Hindlimb muscle (tissue), 1 donor: Measurements from ENCODE around the gene NMS. TPM values are rescaled to one million over a fixed set of nuclear protein-coding genes. Genes with fewer than 3 reads are reported as not detected.
"Not testable (repeated sequence)": the region's sequence is repeated elsewhere in the genome, so short reads cannot be mapped to it uniquely, and the experiment has no call there.

ENCODE experiments used
- DNase-seq: peaks from one replicate; pipeline ENCODE4 v3.0.0-alpha.2; 2013
- polyA plus RNA-seq: library from polyadenylated mRNA; unstranded; fragments of 120-200 nt; gene quantifications from one replicate; pipeline ENCODE4 v1.2.1, GENCODE V29; 2013; ENCODE audit not compliant: insufficient read length

The NMS gene, protein sequence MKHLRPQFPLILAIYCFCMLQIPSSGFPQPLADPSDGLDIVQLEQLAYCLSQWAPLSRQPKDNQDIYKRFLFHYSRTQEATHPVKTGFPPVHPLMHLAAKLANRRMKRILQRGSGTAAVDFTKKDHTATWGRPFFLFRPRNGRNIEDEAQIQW
- not detected for polyA plus RNA-seq

- no peak for DNase-seq
These were observed at the start of gene NMS for GRCh38 chr2:100470182-100470581. Gene NMS (plus strand): TSS chr2:100470482. CDS start chr2:100470489, 7 bp downstream.

DNA sequence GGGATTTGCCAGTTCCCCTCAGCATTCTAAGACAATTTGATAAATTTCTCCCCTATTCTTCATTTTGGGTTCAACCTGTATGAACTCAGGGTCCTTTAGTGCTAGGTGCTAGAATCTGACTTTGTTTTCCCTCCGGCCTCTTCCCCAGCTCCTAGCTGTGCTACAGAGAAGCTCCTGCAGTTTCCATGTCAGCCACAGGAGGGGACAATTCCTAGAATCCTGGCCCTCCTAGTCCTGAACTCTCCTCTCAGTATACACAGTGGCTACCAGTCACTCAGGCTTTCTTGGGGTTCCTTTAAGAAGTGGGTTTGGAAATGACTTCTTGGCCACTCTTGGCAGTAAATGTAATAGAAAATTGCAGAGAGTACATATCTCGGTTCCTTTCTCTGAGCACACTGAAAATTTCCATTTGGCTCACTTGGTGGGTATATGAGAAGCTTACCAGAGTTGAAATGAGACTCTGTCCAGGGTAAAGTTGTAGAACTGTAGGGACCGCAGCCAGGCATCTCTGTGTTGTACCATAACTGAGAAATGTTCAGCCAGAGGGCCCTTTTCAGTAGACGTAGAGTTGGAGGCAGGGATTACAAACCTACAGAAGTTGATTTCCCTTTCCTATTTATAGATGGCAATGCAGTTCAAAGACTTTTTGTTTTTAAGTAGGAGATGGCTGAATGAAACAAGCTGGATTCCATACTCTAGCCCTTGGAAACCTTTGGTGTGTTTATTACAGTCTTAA is 47.8 kb upstream of the NMS start:
- no peak for DNase-seq

DNA sequence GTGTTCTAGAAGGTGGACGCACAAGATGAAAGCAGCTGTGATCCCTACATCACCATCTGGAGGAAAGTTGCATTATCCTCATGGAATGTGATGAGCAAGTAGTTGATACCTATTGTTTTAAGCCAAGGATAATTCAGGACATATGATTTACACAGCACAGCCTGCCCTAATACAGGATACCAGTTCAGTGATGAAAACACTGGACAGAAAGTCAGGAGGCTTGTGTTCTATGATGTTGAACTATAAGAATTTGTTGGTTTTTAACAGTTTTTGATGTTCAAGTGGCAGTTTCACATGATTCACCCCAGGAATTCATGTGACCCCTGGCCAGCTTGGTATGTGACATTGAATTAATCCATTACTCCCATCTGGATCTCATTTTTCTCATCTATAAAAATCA is 46.7 kb upstream of the NMS start:
- DNase-seq = no peak

DNA sequence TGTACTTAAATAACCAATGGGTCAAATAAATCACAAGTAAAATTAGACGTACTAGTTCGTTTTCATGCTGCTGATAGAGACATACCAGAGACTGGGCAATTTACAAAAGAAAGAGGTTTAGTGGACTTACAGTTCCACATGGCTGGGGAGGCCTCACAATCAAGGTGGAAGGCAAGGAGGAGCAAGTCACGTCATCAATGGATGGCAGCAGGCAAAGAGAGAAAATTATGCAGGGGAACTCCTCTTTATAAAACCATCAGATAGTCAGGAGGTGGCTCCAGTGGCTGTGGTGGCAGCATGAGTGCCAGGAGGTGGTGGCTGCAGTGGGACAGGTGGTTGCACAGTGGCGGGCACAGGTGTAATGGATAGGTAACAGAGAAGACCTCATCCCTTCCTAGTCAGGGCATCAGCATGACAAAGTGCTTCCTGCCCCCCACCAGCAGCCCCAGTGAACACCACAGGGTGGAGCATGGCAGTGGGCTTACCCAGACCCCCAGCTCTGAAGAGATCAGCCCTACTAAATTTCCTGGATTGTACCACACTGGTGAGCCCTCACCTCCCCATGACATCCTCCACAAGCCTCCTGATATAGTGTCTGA is 45.9 kb upstream of the NMS start:
- DNase-seq = no peak

DNA sequence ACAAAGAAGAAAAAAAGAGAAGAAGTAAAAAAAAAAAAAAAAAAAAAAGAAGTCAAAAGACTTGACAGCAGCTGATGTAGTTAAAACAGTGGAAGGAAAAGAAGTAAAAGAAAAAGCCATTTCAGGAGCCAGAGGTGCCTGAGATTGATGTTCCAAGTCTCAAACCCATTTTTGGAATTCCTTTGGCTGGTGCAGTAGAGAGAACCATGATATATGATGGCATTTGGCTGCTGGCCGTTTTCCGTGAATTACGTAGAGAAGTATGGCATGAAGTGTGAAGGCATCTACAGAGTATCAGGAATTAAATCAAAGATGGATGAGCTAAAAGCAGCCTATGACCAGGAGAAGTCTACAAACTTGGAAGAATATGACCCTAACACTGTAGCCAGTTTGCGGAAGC is 45.2 kb upstream of the NMS start:
- no peak for DNase-seq

DNA sequence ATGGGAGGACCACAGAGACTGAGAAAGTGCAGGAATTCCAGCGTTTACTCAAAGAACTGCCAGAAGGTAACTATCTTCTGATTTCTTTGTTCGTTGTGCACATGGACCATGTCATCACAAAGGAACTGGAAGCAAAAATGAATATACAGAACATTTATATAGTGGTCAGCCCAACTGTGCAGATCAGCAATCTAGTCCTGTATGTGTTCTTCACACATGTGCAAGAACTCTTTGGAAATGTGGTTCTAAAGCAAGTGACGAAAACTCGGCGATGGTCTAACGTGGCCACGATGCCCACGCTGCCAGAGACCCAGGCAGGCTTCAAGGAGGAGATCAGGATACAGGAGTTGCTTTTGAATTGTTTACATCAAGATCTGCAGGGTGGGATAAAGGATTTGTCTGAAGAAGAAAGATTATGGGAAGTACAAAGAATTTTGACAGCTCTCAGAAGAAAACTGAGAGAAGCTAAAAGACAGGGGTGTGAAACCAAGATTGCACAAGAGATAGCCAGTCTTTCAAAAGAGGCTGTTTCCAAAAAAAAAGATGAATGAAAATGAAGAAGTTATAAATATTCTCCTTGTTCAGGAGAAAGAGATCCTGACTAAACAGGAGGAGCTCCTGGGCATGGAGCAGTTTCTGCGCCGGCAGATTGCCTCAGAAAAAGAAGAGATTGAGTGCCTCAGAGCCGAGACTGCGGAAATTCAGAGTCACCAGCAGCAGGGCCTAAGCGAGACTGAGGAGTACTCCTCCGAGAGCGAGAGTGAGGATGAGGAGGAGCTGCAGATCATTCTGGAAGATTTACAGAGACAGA is 44.5 kb upstream of the NMS start:
- no peak for DNase-seq

DNA sequence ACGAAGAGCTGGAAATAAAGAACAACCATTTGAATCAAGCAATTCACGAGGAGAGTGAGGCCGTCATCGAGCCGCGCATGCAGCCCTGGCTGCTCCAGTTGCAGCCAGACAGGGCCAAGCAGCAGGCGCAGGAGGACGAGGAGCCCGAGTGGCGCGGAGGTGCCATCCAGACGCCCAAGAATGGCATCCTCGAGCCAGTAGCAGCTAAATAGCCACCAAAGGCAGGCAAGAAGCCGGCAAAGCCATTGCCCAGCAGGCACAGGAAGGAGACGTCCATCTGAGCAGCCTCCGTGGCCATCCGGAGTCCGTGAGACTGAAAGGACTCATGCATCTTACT is 43.9 kb upstream of the NMS start:
- DNase-seq = no peak

- DNase-seq = no peak
These were observed 43.2 kb upstream of the NMS start for GRCh38 chr2:100427111-100427510.

GRCh38 chr2:100427627-100428258 is 42.5 kb upstream of the NMS start:
- DNase-seq = no peak

DNA sequence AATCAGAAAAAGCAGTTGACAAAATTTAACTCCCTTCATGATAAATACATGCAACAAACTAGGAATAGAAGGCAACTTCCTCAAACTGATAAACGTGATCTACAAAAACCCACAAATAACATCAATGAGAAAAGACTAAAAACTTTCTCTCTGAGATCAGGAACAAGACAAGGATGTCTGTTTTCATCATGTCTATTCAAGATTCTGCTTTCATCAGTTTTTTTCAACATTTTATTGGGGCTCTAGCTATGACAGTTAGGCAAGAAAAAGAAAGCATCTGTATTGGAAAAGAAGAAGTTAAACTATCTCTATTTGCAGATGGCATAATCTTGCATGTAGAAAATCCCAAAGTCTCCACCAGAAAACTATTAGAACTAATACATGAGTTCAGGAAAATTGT is 40.6 kb upstream of the NMS start:
- DNase-seq = no peak

- DNase-seq = no peak
These were observed 32.5 kb upstream of the NMS start for GRCh38 chr2:100437751-100438150.

DNA sequence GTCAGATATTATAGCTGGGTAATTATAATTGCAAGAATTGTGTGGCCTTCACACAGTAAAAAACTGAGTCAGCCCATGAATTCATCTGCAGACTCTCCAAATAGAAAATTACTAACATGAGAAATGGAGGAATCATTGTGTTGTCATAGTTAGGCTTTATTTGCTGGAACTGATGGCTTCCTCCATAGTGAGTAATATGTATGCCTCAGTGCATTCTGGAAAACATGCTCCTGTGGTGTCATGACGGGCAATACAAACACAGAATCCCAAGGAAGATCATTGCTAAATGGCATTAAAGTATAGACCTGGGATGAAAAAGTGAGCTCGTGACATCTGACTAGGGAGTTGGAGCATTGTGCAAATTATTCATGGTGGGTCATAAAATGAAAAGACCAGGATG is 23.6 kb upstream of the NMS start:
- DNase-seq = no peak

DNA sequence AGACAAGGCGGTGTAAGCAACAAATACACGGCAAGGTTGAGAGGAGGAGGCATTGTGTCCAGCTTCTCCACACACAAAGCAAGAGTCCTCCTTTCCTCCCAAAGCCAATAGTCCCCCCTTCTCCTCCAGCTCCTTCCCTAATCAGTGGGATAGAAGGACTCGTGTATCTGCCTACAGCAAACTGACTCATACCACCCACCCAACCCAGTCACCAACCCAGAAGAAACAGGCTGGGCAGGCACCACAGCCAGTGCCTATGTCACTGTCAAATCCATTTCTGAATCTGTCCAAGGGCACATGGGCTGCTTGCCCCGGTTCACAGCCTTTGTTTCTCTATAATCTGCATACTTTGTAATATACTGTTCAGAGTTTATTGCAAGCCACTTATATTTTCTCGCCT is 19.2 kb upstream of the NMS start:
- no peak for DNase-seq

GRCh38 chr2:100451734-100452133 is 18.5 kb upstream of the NMS start:
- DNase-seq = no peak

DNA sequence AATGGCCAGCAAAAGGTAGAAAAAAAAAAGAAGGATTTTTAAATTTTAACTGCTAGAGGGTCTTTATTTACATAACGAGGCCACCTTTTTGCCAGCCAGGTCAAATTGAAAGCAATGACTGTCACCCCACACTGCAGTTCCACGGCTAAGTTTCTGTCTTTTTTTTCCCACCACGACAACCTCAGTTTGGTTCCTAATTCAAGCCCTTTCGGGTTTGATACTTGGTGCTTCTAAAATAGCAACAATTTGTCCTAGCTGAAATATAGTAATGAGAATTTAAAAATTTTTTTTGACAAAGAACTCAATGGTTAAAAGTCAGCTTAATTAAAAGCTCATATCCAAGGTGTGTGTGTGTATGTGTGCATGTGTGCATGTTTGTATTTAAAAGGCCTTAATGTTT is 16.4 kb upstream of the NMS start:
- DNase-seq = no peak

DNA sequence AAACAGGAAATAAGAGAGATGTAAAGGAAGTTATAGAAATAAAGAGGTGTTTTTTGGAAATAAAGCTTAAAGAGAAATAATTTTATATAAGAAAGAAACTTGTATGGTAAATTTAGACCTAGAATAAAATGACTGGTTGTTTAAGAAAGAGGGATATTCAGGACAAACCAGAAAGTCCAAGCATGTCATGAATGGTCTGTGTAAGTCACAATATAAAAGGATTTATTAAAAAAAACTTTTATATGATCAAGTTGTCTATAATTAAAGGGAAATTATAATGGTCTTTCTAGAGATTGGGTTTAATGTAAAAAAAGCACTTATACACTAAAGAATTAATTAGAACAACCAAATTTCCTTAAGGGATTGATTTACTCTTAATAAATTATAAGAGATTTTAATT is 13.9 kb upstream of the NMS start:
- DNase-seq = not testable (repeated sequence)

GRCh38 chr2:100460904-100461530 is 9.3 kb upstream of the NMS start:
- DNase-seq = no peak

DNA sequence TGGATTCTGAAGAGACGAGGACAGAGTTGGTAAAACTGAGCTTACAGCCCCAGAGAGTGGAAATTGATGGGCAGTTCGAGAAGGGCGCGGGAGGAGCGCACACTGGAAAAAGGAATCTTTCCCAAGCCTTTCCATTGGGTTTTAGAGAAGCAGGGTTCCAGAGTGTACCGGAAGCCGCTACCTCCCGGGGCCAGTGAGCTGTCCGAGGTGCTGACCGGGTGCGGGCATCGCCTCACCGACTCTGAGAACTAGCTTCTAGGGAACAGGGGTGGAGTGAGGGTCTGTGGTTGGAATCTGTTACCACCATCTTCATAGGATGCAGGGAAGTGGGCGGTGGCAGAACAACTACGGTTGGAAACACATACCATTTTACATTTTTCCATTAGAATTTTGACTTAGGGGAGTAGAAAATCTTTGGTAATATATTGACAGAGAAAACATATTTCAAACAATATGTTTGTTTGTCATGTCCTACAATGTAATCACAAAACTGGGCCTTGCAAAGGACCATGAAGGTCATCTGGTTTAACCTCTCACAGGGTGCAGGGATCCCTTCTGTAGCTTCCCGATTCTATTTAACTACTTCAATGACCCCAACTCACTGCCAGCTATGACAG is 724 bp downstream of the NMS start:
- peak; percentile 26 for DNase-seq

DNA sequence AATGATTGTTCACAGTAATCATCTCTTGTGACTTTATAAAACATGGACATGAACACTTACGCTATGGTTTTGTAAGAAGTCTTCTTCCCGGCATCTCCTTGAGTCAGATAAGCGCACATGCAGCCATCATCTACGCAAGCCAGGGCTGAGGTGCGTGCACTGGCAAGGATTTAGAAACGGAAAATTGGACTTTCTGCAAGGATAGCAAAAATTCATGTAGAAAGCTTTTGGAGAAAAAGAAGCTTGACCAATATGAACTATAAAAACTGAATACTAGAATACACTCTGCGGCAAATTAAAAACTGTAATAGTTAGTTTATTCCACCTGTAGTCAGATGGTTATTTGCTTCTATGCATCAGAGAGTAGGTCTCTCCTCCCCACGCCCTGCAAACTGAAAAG is 6.3 kb downstream of the NMS start:
- DNase-seq = no peak

DNA sequence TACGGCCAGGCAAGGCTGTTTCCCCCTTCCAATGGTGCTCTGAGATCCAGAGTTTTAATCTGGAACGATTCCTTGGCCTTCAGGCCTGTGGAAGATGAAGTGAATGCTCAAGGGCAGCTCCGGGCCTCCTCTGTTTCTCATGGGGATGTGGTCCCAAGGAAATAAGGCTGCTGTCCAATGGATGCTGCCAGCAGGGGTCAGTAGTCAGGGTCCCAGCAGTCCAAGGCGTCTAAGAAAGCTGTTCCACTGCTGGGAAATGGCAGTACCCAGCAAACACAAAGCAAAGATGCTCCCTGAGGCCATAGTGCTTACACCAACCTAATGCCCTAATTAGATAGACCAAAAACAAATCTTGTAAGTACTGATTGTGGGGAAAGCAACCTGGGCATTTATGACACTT is 12.5 kb downstream of the NMS start:
- DNase-seq = no peak

DNA sequence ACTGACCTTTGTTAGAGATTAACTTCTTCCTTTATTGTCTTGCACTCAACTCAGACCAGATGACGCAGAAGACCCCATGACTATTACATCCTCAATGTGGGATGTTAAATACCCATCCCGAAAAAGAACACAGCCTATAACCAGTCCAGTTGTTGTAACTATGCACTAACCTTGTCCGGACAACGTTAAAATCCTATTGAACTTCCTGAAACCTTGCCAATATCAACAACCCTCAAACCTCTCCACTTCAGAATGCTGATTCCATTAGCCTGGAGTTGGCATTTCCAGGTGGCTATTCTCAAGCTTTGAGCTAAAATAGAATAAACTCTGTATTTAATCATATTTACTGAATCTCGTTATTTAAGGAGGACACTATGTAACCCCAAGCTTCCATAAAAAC is 13.6 kb downstream of the NMS start:
- no peak for DNase-seq

GRCh38 chr2:100484390-100484789 is 14.1 kb downstream of the NMS start:
- no peak for DNase-seq
